NCI-H226 (cell line): Measurements from ENCODE around the gene UBE2J2.
"Not testable (repeated sequence)": the region's sequence is repeated elsewhere in the genome, so short reads cannot be mapped to it uniquely, and the experiment has no call there.

Experiments
- DNase-seq: peaks from one replicate; pipeline ENCODE4 v3.0.0-alpha.2; 2015

UBE2J2 gene

DNA sequence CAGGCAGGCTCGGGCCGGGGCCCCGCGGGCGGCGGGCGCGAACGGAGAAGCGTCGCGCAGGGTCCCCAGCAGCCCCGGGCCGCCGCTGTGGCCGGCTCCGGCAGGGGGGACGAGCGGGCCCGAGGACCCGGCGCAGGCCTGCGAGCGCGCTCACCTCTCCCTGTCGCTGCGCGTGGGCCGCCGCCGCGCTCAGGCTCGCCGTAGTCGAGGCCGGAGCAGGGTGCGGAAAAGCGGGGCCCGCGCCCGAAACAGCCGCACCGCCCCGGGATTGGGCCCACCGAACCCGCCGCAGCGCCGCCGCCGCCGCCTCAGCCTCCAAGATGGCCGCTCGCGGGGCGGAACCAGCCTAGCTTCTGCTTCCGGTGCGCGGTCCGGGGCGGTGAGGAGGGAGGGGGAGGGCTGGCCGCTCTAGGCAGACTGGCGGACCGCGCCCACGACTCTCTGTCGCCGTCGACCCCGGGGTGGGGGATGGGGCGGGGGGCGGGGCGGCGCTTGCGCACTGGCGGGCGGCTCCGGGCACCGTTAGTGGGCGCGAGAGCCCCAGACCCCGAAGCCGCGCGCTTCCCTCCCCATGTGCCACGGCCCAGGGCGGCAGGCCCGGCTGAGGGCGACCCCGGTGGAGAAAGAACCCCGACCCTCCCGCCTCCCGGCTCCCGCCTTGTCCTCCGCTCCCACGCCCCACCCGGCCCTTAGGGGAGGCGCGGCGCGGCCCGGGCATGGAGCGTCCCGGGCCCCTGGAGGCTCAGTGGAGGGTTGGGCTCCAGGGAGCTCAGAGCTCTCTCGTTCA, at the start of gene UBE2J2:
UBE2J2 (minus strand) TSS at position 343 of the 787 bp plus-strand sequence. CDS start 5,862 bp downstream, outside the sequence.
- peak; percentile 76 for DNase-seq

- no peak for DNase-seq
Observed at GRCh38 chr1:1322952-1323351, 49.3 kb upstream of the UBE2J2 start.

GRCh38 chr1:1322418-1322817, 48.8 kb upstream of the UBE2J2 start:
- no peak for DNase-seq

DNA sequence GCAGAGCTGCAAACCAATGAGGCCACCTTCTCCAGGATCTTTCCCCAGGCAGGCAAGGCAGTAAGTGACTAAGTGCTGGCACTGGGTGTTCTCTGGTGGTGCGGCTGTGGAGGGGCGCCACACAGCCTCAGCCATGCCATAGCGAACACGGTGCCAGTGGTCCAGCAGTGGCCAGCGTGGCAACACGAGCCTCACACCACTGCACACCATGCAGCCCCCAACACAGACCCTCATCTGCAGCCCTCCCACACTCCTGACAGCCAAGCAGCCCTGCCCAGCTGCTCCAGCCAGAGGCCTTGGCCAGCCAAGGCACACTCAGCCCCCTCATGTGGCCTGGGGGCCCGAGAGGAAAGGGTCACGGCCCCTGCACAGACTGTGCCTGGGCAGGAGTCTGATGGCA, 47.8 kb upstream of the UBE2J2 start:
- DNase-seq = no peak

DNA sequence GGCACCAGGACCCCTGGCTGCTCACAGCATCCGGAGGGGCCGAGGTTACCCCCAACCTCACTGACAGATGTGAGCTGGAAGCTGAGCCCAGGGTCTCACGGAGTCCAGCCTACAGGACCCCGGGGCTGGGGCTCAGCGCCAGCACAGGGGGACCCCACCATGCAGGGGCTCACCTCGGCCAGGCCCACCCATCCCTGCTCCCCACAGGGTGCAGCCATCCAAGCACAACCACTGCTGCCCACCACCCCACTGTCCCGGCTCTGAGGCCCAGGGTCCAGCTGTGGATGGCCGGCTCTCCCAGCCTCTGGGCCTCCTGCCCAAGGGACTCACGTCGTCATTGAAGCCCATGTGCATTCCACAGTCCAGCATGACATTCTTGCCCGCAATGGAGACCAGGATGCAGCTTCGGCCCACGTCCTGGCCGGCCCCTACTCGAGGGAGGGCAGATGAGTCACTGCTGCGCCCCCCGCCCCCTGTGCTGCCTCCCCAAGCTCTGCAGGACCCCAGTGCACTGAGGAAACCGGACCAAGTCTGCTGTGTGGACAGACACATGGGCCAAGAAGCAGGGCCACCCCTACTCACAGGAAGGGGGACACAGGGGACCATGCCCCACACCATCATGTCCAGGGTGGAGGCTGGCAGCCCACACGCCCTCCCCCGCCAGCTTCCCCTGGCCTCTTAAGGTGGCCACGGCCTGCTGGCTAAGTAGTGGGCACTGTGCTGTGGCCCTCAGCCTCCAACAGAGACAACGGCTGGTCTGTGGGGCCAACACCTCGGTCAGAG, 47.2 kb upstream of the UBE2J2 start:
- DNase-seq = no peak

- no peak for DNase-seq
Observed at GRCh38 chr1:1319646-1319941, 45.9 kb upstream of the UBE2J2 start.

DNA sequence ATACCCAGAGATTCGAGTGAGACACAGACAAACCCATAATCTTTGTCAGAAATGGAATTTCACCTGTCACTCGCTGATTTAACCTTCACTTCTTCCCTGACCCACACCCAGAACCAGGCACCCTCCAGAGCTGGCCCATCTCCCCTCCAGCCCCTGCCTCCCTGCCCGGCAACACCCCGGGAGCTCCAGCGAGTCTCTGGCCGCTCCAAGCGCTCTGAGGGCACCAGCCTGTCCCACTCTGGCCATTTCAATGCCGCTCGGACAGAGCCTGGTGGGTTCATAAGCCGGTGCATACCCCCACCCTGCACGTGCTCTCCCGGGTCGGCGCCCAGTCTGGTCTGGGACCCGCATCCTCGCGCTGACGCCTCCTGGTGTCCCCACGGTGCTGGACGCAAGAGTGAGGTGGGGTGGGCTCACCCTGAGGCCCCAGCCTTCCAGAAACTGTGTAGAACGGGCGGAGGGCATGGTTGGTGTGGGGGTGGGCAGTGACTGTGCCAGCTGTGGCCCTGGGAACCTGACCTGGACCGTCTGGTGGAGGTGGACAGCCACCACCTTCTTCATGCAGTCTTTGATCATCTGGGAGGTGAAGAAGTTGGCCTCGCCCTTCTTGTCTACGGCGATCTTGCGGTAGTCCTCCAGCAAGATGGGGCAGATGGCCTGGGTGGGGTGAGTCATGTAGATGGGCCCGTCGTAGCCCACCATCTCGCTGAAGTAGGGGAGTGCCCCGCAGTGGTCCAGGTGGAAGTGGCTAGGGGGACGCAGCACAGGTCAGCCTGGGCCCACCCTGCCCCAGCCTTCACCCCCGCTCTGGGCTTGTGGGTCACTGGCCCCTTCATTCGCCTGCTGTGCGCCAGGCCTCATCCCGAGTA, 45.4 kb upstream of the UBE2J2 start:
- no peak for DNase-seq

DNA sequence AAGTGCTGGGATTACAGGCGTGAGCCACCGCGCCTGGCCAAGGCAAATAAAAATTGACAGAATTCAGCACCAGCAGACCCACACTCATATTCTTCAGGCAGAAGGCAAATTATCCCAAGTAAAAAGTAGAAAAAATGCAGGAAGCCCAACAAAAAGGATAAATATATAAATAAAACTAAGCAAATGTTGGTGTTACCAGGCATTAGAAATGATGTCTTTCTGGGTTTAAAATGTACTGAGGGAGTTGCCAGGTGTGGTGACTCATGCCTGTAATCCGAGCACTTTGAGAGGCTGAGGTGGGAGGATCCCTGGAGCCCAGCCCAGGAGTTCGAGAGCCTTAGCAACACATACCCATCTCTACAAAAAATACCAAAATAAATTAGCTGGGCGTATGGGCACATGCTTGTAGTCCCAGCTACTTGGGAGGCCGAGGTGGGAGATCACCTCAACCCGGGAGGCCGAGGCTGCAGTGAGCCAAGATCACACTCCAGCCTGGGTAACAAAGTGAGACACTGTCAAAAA, 44.5 kb upstream of the UBE2J2 start:
- peak; percentile 95 for DNase-seq

DNA sequence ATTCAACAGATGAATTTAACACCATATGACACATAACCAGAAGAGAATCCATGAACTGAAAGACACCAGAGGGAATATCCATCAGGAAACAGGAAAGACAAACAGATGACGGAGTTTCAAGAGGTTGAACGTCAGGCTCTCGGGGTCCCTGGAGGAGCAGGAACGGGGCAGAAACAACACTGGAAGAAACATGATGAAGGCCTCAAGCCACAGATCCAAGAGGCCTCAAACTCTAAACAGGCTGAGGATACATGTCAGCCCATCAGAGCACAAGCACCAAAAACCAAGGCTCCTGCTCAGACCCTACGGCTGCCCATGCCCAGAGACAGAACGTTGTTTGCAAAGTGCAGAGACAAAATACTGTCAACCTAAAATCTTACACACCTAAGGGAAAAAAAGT, 43.8 kb upstream of the UBE2J2 start:
- no peak for DNase-seq

- DNase-seq = not testable (repeated sequence)
Observed at GRCh38 chr1:1316199-1316598, 42.5 kb upstream of the UBE2J2 start.

DNA sequence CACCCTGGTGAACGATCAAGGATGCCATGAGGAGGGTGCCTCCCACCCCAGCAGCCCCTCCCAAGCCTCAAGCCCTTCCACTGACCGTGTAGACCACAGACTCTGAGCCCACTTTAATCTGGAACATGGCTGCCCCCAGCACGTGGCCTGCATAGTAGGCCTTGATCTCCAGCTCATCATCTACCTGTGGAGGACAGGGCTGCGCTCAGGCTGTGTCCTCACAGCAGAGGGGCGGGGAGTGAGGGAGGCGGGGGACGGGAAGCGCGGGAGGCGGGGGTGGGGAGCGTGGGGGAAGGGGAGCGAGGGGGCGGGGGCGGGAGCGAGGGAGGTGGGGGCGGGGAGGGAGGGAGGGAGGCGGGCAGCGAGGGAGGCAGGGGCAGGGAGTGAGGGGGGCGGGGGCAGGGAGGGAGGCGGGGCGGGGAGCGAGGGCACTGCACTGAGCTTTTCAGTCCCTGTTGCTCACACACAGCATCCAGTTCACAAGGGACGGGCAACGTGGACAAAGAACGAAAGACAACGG, 41.8 kb upstream of the UBE2J2 start:
- DNase-seq = no peak

GRCh38 chr1:1314678-1315335, 41.2 kb upstream of the UBE2J2 start:
- DNase-seq = no peak

GRCh38 chr1:1314237-1314586, 40.6 kb upstream of the UBE2J2 start:
- DNase-seq = no peak

GRCh38 chr1:1313500-1314236, 40.0 kb upstream of the UBE2J2 start:
- DNase-seq = no peak

DNA sequence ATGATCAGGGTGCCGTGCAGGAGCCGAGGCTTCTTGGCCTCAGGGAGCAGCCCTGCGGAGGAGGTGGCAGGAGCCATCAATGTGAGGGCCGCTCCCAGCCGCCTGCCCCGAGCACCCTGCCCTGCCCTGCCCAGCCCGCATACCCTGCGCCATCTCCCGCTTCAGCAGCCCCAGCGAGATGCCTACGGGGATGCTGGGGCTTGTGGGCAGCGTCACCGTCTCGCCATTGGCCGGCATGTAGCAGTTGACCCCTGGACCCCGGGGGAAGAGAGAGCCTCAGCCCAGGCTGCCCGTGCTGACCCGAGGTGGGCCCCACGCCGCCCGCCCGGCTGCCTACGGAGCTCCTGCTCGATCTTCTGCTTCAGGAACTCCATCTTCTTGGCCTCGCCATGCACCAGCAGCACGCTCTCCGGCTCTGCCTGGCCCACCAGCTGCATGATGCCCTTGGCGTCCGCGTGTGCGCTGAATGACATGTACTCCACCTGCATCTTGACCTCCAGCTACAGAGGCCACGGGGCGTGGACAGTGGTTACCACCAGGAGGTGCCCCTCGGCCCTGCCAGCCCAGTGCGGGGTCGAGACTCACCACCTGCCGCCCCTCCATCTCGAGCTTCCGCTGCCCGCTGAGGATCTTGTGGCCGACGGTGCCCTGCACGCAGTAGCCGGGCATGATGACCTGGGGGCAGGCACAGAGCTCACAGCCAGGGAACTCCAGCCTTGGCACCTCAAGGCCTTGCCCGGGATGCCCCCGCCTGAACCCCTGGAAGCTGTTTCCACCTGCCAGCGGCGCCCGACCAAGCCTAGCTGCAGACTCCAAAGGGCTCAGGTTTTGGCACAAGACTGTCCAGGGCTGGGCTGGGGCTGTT, 39.0 kb upstream of the UBE2J2 start:
- no peak for DNase-seq

DNA sequence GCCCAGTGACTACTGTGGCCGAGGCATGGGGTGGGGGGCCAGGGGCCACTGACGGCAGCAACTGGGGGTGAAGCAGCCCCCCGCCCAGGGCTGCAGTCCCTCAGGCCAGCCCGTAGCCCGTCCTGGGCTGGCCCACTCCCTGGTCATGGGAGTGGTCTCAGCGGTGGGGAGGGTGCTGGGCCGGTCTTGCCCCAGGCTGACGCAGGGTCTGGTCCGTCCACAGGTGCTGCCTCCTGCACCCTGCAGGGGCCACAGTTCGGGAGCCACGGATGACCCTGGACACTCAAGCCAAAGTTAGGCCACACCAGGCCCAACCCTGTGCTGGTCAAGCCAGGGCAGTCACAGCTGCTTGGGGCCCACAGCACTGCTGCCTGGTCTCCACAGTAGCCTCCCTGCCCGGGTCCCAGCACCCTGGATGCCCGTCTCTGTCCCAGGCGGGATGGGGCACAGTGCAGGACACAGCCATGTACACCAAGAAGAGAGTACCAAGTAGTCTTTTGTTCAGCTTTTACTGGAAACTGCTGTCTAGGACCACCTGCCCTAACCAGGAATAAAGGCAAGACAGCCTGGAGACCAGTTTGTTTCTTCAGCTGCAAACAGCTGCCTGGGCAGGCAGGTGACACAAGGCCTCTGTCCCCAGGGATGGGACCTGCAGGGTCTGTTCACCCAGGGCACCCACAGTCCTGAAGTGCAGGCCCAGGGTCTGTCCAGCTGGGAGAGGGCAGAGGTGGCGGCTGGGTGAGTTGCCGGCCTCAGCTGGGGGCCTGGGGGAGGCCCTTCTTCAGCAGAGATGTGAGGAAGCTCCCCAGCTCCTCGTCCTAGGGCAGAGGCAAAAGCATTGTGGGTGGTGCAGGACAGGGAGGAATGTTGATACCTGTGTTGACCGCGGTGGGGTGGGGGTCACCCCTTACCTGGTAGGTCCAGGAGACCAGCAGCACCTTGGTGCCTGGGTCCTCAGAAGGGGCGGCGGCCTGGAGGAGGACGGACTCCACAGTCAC, 37.8 kb upstream of the UBE2J2 start:
- DNase-seq = no peak

DNA sequence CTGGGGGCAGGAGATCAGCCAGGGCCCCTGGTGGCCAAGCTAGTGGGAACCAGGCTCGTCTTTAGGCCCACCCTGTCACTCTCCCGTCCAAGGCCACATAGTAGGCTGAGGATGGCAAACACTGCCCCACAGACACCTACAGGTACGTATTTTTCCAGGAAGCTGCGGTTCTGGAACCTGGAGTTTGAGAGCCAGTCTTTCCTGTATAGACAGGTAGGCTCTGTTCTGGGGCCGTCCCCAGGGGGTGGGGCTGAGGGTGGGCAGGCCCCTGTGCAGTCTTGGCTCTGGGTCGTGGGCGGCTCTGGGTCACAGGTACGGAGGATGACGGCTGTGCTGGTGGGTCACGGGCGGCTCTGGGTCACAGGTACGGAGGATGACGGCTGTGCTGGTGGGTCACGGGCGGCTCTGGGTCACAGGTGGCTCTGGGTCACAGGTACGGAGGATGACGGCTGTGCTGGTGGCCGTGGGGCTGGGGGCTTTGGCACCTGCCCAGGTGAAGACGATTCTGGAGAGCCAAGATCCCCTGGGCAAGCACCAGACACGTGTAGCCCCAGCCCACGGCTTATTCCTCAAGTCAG, 36.9 kb upstream of the UBE2J2 start:
- DNase-seq = no peak

DNA sequence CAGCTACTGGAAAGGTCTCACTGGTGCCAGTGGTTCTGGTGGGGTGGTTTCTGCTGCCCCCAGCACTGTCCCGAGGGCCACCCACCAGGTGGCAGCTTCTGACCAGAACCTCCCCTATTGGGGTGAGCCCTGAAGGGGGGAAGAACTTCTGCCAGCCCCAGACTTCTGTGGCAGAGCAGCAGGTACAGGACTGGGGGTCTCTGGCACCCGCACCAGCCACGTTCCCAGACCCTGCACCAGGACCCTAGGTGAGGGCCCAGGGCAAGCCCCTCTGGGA, 36.4 kb upstream of the UBE2J2 start:
- no peak for DNase-seq
